ENCODE data around the gene MGLL. TPM values are rescaled to one million over a fixed set of nuclear protein-coding genes. Genes with fewer than 3 reads are reported as not detected.

MGLL gene
- polyA plus RNA-seq, 10 donors, result 20.3 to 29.7 (median 21.9) TPM

DNA sequence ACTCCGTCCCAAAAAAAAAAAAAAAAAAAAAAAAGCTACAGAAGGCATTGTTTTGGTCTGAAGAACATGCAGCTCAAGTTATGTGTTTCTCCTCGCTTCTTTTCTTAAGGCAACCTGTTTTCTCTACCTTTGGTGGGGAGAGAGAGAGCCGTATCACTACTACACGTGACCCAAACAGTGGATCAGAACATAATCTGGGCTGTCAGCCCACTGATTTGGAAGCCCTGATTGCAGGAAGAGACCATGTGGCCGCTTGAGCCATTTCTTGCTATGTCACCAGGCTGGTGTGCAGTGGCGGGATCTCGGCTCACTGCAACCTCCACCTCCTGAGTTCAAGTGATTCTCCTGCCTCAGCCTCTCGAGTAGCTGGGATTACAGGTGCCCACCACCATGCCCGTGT is 79.7 kb downstream of the MGLL start:
- DNase-seq, result no peak

DNA sequence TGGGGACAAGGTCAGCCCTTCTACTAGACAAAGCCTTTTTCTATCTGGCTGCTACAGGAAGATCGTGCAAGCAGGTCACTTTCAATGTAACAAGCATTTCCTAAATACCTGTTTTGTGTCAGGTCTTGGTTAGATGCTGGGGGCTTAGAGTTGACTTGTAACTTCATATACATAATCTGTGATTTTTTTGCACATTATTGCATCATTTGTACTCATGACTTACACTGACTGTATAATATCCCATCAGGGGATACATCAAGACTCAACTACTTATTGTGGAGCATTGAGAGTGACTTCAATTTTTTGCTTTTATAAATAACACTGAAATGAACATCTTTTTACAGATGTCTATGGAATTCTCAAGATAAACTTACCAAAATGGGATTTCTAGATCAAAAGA is 80.6 kb downstream of the MGLL start:
- DNase-seq, result no peak

DNA sequence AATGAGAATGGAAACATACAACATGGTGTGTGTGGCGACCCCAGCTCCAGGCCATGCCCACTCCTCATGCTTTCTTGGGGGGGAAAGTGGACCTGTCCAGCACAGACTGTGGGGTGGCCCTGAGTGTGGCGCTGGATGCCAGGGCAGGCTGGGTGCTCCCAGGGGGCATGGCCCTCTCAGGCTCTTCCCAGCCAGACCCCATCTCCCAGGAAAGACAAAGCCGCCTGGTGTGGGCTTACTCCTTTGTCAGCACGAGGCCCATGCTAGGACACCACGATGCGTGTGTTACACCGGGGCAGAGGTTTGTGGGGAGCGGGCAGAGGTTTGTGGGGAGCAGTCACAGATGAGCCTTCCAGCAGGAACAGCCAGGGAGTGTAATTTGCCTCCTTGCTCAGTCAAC is 81.1 kb downstream of the MGLL start:
- no peak for DNase-seq

DNA sequence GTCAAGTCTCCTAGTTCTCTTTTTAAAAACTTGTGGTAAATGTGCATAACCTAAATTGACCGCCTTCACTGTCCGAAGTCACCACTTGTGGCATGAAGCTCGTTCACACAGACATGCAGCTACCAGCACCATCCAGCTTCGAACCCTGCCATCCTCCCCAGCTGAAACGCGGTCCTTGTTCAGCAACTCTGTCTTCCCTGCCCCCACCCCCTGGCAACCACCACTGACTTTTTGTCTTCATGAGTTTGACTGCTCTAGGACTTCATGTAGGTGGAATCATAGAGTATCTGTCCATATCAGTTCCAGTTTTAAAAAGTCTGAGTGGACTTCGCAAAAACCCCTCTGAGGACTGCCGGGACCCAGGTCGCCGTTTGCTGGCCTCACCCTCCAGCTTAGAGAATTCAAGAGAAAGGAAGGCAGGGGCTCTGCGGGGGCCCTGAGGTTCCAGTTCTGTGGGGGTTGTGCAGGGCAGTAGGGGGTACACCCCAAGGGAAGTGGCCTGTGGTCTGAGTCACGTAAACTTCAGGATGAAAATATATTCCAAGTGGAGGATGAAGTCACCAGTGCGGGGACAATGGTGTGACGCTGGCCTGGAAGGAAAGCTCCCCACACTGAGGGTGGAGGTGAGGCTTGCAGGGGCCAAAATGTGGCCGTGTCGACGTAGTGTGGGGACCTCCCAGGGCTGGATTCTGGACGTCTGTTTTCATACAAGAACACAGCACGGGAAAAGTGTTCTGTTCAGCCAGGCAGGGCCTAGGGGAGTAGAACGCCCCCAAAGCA is 82.0 kb downstream of the MGLL start:
- DNase-seq, result no peak

DNA sequence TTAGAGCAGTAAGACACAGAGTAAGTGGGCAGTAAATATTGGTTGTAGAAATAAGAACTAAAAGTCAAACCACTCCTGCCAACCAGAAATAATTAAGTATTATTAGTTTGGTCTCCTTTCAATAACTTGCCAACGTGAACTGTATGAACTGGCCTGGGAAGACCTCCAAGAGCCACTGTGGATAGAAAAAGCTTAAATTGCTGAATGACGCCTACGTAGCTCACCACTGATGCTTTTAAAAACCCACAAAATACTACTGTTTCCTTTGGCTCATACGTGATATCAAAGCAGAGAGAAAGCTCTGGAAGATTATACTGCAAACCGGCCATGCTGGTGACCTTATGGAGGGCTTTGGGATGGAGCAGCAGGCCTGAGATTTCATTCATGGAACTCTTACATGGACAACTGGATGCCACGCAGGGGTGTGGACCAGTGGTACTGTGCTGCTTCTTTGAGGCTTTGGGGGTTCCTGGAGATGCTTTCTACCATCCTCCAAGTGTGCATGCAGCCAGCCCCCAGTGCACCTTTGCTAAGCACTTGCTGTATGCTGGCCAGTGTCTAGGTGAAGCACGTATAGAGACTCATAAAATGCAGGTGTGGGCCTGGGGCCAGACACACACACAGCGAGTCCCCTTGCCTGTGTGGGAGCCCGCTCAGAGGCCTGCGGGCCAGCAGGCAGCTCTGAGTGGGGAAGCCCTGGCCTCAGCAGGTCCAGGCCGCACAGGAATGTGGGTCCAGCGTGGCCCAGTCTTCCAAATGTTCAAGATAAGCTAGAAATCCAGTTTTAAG is 82.8 kb downstream of the MGLL start:
- no peak for DNase-seq

DNA sequence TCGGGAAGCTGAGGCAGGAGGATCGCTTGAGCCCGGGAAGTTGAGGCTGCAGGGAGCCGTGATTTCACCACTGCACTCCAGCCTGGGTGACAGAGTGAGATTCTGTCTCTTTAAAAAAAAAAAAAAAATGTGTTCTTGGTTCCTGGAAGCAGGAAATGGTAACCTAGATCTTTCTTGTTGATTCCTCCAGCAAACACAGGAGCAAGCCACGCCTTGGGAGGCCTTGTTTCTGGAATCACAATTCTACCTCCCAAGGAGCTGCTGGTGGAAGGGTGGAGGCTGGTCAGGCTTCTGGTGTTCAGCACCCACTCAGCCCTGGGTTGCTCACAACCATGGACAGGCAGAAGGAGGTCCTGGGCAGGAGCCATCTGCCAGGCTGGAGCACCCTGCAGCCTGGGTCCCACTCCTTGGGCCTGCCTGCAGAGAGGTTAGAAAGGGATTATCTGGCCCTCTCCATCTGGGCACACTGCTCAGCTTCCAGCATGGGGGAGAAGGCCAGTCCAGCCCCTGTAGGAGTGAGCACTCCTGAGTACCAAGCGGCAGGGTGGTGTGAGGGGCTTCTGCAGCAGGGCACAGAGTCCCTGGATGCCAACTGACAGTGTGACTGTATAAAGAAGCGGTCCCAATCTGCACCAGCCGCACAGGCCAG is 84.0 kb downstream of the MGLL start:
- DNase-seq, result no peak

DNA sequence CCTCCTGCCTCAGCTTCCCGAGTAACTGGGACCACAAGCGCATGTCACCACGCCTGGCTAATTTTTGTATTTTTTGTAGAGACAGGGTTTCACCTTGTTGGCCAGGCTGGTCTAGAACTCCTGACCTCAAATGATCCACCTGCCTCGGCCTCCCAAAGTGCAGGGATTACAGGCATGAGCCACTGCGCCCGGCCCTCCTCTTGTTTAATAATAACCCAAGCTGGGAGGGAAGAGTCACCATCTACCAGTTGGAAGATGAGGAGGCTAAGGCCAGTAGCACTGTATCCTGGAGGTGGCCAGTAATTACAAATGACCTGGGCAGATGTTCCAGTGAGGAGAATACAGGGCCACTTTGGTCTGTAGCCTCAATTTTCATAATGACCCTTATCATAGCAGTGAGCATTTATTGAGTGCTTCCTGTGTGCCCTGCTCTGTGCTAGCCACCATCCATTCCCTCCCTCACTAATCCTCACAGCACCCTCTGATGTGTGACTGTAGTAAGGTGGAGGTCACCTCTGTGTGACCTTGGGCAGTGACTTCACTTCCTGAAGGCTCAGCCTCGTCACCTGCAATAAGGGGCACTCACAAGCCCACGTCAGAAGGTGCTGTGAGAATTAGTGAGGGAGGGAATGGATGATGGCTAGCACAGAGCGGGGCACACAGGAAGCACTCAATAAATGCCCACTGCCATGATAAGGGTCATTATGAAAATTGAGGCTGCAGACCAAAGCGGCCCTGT is 85.3 kb downstream of the MGLL start:
- DNase-seq, result no peak

DNA sequence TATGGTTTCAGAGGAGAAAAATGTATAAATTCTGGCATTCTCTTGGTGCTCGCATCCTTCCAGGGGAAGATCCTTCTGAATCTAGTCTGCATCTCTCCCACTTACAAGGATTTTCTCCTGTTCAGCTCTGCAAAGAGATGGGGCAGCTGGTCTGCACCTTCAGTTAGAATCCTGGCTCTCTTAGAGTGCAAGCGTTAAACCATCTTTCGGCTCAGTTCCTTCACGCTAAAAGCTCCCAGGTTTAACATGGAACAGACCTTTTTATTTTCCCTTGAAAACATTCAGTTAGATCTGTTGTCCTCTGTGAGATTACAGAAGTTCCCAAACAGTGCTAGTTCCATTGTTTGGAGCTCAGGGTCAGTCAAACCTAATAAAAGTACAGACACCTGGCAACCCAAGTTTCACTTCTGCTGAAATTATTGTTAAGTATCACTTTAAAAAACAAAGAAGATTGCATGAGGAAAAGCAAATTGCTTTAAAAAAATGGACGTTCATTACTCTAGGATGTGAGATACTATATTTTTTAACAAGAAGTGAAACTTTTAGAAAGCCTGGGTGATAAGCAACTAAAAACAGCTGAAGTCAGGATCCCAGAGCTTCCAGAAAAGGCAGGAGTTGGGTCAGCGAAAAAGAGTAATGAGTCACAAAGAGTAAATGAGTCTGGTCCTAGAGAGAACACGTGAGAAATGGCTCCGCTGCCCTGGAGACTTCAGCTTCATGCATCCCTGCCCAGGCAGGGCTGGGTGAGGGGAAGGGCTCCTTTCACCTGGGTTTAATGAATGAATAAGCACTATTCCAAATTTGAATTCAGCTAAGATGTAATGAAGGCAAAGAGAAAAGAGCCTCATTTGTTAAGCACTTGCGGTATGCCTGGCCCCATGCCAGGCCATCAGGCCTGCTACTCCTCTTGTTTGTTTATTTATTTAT is 86.3 kb downstream of the MGLL start:
- peak in 1 of 3 donors; percentile 60 for DNase-seq

DNA sequence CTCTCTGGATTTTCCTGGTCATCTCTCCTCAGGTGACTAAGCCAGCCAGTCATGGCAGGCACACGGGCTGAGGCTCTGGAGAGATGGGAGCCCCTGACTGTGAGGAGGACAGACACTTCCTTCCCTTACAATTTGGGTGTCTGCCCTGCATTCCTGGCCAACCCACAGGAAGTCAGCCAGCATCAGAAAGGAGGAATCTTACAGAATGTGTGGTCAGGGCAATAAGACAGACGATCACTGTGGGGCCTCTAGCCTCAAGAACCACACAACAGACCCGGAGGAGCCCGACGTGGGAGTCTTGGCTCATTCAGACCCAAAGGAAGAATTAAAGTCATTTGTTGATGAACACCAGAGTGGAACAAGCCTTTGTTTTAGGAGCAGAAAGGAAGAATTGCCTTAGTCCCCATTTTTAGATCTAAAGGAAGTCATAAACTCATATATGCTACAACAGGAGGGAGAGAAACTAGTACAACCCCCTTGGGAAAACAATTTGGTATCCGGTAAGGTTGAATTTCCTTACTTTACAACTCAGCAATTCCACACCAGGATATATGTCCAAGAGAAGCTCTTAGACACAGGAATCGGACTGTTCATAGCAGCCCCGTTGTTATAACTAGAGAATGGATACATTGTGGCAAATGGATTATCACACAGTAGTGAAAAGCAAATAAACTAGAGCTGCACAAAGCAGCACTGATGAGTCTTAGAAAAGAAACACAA is 87.4 kb downstream of the MGLL start:
- DNase-seq, result peak; percentile 53 to 98 (median 78)

DNA sequence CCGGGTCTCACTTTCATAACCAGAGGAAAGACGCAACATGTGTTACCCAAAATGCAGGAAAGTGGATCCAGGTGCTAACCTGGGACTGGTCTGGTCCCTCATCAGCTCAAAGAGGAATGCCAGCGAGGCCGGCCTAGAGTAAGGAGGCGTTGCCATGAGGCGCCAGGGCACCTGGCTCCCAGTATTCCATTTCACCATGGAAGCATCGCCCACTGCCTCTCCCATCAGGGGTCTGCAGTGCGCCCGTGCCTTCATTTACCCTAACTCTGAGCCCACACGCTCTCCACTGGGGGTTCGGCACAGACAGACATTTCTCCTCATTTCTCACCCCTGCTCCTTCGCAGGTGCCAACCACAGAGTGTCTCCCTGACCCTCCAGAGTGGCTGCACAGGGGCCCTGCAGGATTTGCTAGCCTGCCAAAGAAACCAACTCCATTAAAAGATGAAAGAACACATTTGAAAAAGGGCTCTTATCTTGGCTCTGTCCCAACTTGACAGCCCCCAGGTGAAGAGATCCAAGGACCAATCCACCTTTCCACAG is 88.1 kb downstream of the MGLL start:
- DNase-seq, result no peak

DNA sequence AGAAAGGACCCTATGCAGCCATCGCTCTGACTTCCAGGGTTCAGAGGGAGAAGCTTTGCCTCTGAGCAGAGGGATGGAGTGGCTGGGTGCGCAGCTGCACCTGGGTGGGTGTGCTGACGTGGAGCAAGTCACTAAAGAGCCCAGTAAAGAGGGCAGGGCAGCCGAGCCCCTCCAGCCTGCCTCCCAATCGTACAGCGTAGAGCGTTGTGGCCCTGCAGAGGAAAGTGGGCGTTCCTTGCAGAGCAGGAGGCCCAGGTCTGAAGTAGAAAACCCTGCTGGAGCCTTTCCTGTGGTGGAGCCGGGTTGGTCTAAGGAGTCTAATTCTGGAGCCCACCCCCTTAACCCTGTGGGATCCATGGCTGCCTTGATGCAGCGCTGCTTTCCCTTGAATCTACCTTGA is 88.5 kb downstream of the MGLL start:
- DNase-seq, result no peak

DNA sequence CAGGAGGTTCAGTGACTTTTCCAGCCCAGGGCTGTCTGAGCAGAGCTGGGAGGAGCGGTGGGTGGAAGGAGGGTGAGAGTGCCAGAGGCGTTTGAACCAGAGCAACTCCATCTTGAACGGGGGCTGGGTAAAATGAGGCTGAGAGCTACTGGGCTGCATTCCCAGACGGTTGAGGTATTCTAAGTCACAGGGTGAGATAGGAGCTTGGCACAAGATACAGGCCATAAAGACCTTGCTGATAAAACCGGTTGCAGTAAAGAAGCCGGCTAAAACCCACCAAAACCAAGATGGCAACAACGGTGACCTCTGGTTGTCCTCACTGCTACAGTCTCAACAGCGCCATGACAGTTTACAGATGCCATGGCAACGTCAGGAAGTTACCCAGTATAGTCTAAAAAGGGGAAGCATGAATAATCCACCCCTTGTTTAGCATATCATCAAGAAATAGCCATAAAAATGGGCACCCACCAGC is 89.4 kb downstream of the MGLL start:
- DNase-seq, result no peak

DNA sequence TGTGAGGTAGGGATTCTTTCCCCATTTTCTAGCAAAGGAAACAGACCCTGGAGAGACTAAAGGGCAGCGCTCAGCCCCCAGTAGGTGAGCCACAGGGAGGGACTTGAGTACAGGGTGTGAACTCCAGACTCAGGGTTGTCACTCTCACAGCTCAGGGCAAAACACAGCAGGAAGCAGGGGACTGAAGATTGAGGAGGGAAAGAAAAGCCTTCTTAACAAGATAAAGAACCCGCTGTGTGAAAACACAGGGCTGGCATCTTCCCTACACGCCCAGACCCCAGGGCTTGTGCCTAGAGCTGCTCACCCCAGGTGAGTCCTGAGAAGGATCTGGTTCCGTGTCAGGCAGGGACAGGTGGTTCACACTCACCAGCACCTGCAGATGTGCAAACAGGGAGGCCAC is 90.0 kb downstream of the MGLL start:
- DNase-seq, result no peak

DNA sequence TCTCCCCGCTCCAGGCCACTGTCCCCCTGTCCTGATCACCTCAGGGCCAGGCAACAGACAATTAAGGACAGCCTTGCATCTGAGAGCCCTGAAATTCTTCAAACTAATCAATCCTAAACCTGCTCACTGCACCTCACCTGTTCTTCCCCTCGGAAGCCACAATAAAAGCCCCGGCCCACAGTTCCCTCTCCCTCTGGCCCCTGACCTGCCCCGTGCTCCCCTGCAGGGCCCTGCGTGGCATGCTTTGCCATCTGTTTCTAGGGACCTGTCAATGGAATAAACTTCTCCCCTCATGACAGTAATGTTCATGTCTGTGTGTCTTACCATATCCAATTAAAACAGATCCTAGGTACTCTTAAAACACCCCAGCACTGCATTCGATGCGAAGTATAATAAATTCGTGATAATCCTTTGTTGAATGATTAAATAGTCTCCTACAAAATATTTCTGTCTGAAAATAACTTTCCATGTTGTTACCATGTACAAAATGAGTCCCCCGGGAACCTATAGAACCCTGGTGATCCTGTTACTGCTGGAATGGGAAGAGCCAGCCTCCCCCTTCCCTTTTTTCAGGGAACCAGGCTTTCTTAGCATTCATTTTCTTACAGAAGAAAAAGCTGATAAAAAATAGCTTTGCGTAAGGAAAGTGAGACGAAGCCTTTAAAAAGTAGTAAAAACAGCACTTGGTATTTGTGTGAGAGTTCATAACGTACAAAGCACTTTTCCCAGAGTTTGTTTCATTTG is 90.6 kb downstream of the MGLL start:
- DNase-seq, result peak in 1 of 3 donors; percentile 56

DNA sequence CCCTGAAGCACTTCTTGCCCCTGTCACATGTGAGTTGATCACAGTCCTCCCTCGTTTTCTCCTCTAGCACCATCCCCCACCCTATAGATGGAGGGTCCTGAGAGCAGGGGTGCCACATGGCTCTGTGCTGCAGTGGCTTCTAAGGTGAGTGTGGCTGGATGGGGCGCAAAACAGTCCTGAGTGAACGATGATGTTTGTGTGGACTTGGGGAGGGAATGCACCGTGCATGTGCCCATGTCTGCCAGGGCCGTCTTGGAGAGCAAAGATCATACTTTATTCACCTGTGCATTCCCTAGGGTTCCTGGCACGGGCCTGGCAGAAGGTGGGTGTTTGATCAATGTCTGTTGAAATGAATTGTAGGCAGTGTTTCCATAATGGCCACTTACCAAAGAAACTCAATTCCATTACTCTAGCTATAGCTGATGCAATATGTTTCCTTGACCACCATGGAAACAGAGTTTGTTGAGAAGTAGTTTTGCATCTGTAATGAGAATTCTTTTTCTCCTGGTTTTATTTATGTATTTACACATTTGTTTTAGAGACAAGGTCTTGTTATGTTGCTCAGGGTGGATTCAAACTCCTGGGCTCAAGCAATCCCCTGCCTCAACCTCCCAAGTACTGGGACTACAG is 91.5 kb downstream of the MGLL start:
- peak in 2 of 3 donors; percentile 57 to 71 for DNase-seq

DNA sequence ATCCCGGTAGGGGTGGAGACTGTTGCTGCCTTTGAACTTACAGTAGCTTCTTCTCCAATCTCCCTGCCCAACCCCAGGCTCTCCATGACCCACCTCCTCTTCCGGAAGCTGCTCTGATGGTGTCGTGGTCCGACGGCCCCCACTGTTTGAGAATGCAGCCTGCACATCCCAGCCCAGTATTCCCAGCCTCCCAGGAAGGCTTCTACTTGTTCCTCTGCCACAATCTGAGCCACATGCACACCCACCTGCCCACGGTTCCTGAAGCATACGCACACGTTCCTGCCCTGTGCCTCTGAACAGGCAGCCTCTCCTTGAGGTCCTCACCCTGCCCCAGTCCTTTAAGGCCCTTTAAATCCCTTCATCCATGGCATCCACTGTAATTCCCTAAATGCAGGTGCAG is 92.1 kb downstream of the MGLL start:
- no peak for DNase-seq

DNA sequence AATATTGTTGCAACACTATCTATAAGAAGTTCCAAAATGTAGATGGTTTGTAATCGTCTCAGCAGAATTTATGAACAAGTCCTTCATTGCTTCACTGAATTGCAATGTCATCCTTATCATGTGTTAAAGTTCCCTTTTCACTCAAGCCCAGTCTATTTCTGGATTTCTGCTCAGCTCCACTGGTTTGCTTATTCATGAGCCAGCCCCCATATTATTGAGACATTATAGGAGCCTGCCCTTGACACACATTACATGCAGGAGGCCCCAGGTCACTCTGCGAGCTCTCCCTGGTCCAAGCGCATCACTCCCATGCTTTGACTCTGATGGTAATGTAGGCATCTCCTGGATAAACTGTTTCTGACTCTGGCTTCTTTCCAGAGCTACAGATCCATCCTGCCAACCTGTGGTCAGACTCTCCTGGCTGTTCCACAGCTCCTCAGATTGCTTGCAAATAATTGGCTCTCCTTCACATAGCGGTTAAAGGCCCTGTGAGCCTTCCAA is 92.7 kb downstream of the MGLL start:
- peak in 1 of 3 donors; percentile 42 for DNase-seq

DNA sequence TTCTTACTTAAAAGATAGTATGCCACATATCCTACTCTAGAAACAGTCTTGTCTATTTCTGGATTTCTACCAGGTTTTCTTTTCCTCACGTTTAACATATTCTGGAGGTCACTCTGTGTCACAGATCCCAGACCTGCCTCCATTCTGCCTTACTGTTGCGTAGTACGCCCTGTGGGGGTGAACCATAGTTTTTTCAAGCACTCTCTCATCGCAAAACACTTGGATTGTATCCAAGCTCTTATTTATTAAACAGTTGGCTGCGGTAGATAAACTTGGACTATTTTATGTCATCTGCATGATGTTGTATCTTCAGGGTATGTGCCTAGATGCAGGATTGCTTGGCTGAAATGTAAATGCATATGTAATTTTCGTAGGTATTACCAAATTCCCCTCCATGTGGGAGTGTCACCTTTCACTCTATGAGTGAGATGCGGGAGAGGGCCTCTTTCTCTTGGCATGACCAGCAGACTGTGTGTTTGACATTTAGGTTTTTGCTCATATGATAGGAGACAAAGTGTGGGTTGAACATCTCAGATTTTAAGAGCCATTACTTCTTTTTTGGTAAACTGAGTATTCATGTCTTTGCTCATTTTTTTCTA is 93.8 kb downstream of the MGLL start:
- no peak for DNase-seq

All from muscle of back (tissue), 11 donors.